ENCODE results near the gene ACKR1. TPM values are rescaled to one million over a fixed set of nuclear protein-coding genes. Genes with fewer than 3 reads are reported as not detected.

The ACKR1 gene
- total and polyA plus RNA-seq, 4 donors, result 0.08 to 17.2 (median 0.48) TPM; not detected in 1

DNA sequence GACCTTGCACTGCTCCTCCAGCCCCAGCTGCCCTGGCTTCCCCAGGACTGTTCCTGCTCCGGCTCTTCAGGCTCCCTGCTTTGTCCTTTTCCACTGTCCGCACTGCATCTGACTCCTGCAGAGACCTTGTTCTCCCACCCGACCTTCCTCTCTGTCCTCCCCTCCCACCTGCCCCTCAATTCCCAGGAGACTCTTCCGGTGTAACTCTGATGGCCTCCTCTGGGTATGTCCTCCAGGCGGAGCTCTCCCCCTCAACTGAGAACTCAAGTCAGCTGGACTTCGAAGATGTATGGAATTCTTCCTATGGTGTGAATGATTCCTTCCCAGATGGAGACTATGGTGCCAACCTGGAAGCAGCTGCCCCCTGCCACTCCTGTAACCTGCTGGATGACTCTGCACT lies 550 bp downstream of the ACKR1 start (continued):
- no peak for TF ChIP-seq ZBTB33 (IDR thresholded peaks at IDR 0.05)
- TF ChIP-seq TAF1 (conservative IDR thresholded peaks at IDR 0.05), result no peak
- no peak for TF ChIP-seq SP1 (IDR thresholded peaks at IDR 0.05)
- no peak for TF ChIP-seq YY1 (IDR thresholded peaks at IDR 0.05)
- TF ChIP-seq EGR1 (IDR thresholded peaks at IDR 0.05; ENCODE audit: low read depth in 2 of 2), result no peak
- no peak for TF ChIP-seq HNF4G (IDR thresholded peaks at IDR 0.05)

- Histone ChIP-seq H3K36me3 (ENCODE audit: control insufficient read depth in 4 of 4, insufficient read depth in 3 of 4, low read depth in 1 of 4, low read length in 3 of 4) (no peaks in the 10 kb centered on the region), H3K4me3 (ENCODE audit: low read depth in 1 of 3, low read length in 3 of 3) (no peak overlapping the region), H3K27ac (ENCODE audit: low read depth in 1 of 2, low read length in 2 of 2) (no peak overlapping the region), H3K9ac (ENCODE audit: low read depth in 1 of 2, low read length in 2 of 2) (no peak overlapping the region), H3K4me1 (ENCODE audit: control insufficient read depth in 4 of 4, insufficient read depth in 4 of 4, low read length in 3 of 4) (no peaks in the 10 kb centered on the region), H3K9me3 (ENCODE audit: control insufficient read depth in 4 of 4, low read length in 3 of 4) (no peaks in the 10 kb centered on the region), H3K27me3 (ENCODE audit: control insufficient read depth in 4 of 4, insufficient read depth in 4 of 4, low read length in 3 of 4) (no peaks in the 10 kb centered on the region)
- no peak for TF ChIP-seq MAX (IDR thresholded peaks at IDR 0.05)
- TF ChIP-seq RAD21 (IDR thresholded peaks at IDR 0.05), result no peak
- TF ChIP-seq, protein P1, sequence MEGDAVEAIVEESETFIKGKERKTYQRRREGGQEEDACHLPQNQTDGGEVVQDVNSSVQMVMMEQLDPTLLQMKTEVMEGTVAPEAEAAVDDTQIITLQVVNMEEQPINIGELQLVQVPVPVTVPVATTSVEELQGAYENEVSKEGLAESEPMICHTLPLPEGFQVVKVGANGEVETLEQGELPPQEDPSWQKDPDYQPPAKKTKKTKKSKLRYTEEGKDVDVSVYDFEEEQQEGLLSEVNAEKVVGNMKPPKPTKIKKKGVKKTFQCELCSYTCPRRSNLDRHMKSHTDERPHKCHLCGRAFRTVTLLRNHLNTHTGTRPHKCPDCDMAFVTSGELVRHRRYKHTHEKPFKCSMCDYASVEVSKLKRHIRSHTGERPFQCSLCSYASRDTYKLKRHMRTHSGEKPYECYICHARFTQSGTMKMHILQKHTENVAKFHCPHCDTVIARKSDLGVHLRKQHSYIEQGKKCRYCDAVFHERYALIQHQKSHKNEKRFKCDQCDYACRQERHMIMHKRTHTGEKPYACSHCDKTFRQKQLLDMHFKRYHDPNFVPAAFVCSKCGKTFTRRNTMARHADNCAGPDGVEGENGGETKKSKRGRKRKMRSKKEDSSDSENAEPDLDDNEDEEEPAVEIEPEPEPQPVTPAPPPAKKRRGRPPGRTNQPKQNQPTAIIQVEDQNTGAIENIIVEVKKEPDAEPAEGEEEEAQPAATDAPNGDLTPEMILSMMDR (IDR thresholded peaks at IDR 0.05; ENCODE audit: low read depth, low read length, missing input control), result no peak
- no peak for TF ChIP-seq FOXA1 (IDR thresholded peaks at IDR 0.05)
- no peak for TF ChIP-seq FOXA2 (IDR thresholded peaks at IDR 0.05)
- no peak for TF ChIP-seq ATF3 (IDR thresholded peaks at IDR 0.05)
- no peak for TF ChIP-seq SP1 (IDR thresholded peaks at IDR 0.05)
- TF ChIP-seq HNF4A (conservative IDR thresholded peaks at IDR 0.05), result no peak
- no peak for TF ChIP-seq YY1 (IDR thresholded peaks at IDR 0.05)
- no peak for TF ChIP-seq REST (IDR thresholded peaks at IDR 0.05)
- no peak for TF ChIP-seq GABPA (IDR thresholded peaks at IDR 0.05 in 1 of 2, conservative IDR thresholded peaks at IDR 0.05 in 1 of 2)
- no peak for TF ChIP-seq JUND (IDR thresholded peaks at IDR 0.05)
- TF ChIP-seq EGR1 (IDR thresholded peaks at IDR 0.05; ENCODE audit: low read depth in 2 of 2), result no peak
- no peak for TF ChIP-seq ZBTB33 (IDR thresholded peaks at IDR 0.05)
- TF ChIP-seq NR2F2 (IDR thresholded peaks at IDR 0.05), result no peak
- TF ChIP-seq TAF1 (conservative IDR thresholded peaks at IDR 0.05), result no peak
- TF ChIP-seq HNF4G (IDR thresholded peaks at IDR 0.05), result no peak
- TF ChIP-seq RXRA (IDR thresholded peaks at IDR 0.05), result no peak
- no peak for DNase-seq (ENCODE audit: low spot score)
- WGBS, result 95% methylated on average over 4 of the region's 4 CpGs
Observed at GRCh38 chr1:159206110-159206509, 1.4 kb downstream of the ACKR1 start.
